HG03439 (cell line): ENCODE results near the gene NPPA.

Experiments used
- ATAC-seq: cut with Tn5 transposase; IDR thresholded peaks from one replicate; pipeline ENCODE4 v1.9.1; 2021; ENCODE audit warnings: mild to moderate bottlenecking, moderate library complexity; ENCODE audit not compliant: unreplicated experiment

The NPPA gene

DNA sequence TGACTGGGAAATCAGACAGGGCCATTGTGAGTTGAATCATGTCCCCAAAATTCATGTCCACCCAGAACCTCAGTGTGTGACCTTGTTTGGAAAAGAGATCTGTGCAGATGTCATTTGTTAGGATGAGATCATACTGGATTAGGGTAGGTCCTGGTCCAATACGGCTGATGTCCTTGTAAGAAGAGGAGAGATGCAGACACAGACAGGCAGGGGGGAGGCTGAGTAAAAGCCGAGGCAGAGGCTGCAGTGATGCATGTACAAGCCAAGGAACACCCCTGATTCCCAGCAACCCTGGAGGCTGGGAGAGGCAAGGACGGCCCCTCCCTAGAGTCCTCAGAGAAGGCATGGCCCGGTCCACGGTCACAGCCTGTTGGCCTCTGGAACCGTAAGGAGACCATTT lies 27.0 kb upstream of the NPPA start:
- ATAC-seq = no peak

DNA sequence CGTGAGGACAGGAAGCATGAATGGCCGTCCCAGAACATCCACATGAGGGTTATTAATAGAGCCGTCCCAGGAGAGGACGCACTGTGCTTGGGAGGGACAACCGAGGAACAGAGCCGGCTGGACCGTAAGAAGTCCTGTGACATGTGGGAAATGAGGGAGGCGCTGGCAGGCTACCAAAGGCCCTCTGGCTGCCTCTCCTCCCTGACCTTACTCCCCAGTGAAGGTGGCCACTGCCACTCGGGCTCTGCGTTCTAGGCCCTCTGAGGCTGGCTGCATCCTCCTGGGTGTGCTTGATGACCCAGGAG lies 26.6 kb upstream of the NPPA start:
- ATAC-seq = no peak

DNA sequence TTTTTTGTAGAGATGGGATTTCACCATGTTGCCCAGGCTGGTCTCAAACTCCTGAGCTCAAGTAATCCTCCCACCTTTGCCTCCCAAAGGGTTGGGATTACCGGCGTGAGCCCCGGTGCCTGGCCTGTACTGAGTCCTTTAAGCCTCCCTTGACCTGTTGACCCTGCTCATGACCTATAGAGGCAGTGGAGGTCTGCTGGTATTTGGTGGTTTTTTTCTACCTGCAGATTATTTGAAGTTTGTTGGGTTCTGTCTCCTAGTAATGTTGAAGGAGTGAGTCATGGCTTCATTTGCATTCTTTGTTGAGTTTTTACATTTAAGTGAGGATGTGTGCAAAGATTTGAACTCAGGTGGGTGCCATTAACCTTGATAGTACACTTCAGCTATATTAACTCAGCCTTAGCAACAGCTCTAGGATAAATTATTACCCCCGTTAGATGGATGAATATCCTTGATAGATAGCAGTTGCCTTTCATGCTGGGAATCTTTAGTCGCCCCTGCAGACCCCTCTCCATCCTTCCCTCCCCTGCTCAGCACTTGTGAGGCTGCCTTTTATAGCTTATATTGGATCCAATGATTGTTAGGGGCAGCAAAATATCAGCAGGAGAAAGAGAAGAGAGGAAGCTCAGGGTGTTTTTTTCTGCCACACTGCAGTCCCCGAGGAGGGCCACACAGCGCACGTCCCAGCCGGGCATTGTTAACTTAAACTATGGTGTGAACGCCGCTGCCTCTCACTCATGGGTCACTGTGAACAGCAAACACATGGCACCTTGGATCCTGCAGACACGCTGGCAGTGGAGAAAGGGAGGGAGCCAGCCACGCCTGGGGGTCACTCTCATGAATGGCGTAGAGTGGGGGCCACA lies 26.0 kb upstream of the NPPA start:
- no peak for ATAC-seq

DNA sequence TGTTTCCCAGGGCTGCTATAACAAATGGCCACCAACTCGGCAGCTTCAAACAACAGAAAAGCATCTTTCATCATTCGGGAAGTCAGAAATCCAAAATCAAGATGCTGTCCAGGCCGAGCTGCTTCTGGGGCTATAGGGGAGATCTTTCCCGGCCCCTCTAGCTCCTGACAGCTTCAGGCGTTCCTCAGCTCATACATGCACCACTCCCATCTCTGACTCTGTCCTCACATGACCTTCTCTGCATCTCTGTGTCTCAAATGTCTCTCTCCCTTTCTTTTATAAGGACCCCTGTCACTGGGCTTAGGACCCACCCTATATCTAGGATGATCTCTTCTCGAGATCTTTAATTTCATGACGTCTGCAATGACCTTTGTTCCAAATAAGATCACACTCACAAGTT lies 25.0 kb upstream of the NPPA start:
- ATAC-seq = no peak

DNA sequence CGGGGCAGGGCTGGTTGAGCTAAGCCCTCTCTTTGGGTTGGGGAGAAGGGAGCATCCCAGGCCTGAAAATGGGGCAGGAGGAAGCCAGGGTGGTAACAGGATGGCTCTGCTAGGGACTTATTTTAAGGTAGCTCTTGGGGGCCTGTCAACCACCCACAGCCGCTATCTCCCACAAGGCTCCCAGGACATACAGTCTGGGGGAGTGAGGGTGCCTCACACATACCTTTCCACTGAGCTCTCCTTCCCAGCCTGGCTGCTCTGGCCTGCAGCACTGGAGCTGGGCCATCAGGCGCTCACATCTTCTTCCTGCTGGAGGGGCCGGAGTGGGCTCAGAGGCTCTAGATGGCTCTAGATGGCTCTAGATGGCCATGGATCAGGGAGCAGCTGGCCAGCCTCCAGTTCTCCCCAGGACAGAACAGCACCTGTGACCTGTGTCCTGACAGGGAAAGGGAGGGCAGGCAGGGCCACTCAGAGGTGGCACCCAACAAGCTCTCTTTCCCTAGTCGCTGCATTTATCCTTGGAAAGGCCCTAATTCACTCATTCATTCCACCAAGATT lies 22.1 kb upstream of the NPPA start:
- ATAC-seq = no peak

DNA sequence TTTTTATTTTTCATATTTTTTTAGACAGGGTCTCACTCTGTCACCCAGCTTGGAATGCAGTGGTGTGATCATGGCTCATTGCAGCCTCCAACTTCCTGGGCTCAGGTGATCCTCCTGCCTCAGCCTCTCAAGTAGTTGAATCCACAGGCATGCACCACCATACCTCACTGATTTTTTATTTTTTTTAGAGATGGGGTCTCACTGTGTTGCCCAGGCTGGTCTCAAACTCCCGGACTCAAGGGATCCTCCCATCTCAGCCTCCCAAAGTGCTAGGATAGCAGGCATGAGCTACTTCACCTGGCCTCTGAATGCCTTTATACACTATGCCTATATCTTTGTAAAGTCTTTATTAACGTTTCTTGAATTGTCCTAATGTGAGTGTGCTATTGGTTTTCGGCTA lies 21.5 kb upstream of the NPPA start:
- ATAC-seq = no peak

DNA sequence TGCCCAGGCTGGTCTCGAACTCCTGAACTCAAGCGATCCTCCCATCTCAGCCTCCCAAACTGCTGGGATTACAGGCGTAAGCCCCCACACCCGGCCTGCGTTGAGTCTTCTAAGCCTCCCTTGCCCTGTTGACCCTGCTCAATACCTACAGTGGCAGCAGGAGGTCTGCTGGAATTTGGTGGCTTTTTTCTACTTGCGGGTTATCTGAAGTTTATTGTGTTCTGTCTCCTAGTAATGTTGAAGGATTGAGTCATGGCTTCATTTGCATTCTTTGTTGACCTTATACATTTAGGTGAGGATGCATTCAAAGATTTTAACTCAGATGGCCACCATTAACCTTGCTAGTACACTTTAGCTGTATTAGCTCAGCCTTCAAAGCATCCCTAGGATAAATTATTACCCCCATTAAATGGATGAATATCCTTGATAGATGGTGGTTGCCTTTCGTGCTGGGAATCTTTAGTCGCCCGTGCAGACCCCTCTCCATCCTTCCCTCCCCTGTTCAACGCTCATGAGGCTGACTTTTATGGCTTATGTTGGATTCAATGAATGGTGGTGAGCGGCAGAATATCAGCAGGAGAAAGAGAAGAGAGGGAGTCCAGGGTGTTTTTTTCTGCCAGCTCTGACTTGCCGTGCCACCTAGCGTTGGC lies 20.9 kb upstream of the NPPA start:
- ATAC-seq = no peak

DNA sequence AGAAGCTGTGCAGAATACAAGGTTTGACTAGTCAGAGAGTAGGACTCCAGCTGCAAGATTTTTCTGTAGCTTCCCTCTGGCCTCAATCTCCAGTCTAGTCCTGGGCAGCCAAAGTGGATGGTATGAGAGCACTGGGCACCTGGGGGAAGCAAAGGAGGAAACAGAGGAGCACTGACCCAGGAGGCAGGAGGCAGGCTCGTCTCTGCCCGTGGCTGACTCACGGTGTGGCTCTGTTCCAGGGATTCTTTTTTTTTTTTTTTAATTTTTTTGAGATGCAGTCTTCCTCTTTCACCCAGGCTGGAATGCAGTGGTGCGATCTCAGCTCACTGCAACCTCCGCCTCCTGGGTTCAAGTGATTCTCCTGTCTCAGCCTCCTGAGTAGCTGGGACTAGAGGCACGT lies 15.3 kb upstream of the NPPA start:
- ATAC-seq = no peak

DNA sequence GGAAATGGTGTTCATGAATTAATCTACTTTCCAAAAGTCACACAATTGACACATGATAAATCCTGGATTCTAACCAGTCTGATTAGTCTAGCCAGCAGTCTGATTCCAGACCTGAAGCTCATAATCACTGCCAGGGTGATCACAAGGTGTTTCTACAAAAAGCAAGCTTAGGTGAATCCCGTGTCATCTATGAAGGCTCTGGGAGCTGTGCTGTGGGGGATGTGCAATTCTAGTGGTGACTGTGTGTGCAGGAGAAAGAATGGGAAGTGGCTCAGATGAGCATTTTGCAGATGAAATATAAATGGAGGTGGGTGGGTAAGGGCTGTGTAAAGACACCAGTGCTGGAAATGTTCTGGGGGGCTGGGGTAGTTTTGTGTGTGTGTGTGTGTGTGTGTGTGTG lies 13.0 kb upstream of the NPPA start:
- no peak for ATAC-seq

DNA sequence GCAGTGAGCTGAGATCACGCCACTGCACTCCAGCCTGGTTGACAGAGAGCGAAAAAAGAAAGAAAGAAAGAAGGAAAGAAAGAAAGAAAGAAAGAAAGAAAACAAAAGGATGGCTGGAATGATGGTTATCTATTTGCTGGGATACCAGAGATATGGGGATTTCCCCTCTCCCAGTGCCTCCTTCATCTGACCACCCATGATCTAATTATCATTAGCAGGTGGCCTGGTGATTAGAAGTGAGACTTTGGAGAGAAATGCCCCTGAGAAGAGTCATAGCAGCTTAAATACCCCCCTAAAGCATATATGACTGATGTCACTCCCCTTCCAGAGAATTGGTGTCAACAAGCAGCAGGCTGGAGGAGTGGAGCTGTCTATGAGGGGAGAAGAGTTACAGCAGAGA lies 12.5 kb upstream of the NPPA start:
- ATAC-seq = no peak

DNA sequence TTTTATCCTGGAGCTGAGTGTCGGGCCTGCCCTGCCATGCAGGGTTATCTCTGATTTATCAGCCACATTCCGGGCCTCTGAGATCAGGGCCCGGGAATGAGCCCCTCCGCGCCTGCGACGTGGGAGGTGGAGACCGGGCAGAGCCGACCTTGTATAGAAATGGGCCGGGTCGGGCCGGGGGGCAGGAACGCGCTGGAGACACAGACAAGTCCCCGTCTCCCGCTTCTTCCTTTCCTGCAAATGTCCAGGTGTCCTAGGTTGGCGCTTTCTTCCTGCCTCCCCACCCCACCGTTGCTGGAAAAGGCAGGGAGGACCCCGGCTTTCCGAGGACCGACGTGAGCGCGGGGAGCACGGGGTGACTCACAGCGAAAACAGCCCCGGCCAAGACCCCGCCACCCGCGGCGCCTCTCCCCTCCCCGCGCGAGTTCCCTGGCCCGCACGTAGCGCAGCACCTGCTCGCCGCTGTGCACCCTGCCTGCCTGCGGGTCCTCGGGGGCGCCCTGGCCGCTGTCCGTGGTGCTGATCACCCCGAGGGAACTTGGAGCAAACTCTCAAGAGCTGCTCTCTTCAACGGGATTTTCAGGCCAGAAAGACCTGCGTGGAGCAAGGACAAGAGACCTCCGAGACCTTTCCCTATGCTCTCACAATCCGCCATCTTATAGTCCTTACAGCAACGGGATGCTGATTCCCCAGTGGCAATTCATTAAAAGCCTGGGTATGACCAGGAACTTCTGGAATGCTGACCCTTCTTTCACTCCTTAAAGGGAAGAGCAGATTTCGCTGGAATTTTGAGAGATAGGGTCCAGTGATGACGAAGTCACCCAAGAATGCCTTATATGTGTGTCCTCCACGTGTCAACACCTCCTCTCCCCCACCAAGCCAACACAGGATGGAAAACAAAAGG lies 11.6 kb upstream of the NPPA start:
- no peak for ATAC-seq

DNA sequence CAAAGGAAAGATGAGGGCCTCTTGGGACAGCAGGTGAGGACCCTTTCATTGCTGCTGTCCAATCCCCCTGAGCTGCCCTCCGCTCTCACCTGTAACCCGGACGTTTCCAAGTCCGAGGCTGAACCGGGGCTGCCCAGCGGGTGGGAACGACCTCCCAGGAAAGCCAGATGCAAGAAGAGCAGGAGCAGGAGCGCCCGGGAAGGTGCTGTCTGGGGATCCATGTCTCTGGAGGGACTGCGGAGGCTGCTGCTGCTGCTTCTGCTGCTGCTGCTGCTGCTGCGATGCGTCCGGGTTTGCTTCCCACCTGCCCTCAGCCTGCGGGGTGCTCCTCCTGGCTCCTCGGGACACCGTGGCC lies 11.0 kb upstream of the NPPA start, which contains the start of gene NPPB:
TSS of gene NPPB (minus strand) at position 333 of the 355 bp plus-strand sequence. CDS start at position 221, 112 bp downstream.
- ATAC-seq = no peak

DNA sequence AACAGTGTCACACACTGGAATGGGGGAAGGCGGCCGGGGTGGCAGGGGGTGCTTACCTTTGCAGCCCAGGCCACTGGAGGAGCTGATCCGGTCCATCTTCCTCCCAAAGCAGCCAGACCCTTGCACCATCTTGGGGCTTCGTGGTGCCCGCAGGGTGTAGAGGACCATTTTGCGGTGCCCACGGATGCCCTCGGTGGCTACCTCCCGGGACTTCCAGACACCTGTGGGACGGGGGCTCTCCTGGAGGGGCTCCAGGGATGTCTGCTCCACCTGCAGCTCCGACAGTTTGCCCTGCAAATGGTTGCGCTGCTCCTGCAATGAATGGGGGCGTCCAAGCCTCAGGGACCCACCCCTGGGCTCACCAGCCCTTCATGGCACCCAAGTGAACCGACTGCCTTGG lies 10.6 kb upstream of the NPPA start:
- no peak for ATAC-seq

DNA sequence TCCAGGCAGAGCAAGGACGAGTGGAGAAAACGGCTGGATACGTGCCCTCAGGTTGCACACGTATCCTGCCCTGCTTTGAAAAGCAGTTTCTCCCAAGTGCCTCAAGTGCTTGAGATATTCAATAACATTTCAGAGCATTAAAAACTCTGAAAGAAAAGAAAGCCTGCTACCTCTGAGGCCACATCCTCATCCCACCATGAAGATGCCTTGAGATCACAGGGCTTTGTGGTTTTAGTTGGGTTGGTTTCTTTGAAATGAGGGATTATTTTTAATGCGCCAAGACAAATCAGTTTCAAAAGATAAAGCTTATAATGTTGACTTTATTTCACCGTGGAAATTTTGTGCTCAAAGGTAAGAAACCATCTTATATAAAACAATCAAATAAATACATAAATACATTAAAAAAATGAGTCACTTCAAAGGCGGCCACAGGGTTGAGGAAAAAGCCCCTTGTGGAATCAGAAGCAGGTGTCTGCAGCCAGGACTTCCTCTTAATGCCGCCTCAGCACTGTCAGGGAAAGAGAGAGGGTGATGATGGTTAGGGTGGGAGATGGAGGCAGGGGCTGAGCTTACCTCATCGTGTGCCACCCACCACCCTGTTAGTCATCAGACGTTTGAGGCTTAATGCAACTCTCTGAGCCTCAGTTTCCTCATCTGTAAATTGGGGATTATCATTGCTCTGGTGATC lies 9.7 kb upstream of the NPPA start:
- ATAC-seq = no peak

DNA sequence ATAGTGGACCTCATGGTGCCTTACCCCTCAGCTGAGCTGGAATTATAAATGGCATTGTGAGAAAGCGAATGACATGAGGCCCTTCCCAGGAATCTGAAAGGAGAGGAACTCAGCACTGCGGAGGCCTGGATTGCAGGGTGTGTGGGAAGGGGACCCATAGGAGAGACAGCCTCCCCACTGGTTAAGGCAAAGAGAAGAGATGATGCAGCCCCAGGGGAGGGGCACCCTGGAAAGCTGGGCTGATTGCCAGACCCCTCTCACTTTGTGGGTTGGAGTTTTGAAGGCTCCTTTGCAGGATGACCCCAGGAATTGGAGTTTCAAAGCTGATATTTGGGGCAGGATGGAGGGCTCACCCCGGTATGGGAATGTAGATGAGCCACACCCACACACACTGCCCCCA lies 9.1 kb upstream of the NPPA start:
- no peak for ATAC-seq

DNA sequence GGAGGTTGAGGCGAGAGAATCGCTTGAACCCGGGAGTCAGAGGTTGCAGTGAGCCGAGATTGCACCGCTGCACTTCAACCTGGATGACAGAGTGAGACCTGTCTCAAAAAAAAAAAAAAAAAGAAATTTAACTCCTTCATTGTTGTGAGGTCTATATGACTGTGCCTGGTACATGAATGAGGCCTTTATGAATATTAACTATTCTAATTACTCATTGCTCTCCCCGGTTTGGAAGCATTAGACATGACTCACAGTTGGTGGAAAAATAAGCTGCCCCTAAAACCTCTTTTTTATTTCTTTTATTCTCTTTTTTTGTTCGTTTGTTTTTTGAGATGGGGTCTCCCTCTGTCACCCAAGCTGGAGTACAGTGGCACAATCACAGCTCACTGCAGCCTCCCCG lies 7.8 kb upstream of the NPPA start:
- no peak for ATAC-seq

DNA sequence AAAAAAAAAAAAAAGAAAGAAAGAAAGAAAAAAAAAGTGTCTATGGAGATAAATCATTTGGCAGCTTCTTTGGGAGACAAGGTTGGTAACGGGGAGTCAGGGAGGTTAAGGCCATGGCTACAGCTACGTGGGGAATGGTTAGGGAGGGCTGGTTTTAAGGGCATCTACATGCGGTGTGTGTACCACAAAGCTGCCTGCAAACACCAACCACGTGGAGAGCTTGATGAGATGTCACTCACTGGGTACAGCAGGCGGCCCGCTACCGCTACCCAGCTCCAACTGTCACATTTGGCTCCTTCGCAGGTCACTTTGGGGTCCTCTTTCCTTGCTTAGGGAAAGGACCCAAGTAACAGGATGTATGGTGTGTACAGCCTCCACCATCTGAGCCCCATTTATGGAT lies 6.9 kb upstream of the NPPA start:
- no peak for ATAC-seq

DNA sequence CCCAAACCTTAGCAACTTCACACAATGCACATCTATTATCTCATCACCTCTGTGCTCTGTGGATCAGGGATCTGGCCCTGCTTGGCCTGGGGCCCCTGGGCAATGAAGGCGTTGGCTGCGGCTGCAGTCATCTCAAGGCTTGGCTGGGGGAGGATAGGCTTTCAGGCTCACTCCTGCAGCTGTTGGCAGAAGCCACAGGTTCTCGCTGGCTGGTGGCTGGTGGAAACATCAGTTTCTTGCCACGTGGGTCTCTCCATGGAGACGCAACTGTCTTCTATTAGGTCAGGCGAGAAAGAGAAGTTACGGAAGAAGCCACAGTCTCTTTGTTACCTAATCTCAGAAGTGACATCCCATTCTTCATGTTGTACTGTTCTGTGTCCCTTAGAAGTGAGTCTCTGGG lies 3.6 kb upstream of the NPPA start:
- ATAC-seq = no peak

DNA sequence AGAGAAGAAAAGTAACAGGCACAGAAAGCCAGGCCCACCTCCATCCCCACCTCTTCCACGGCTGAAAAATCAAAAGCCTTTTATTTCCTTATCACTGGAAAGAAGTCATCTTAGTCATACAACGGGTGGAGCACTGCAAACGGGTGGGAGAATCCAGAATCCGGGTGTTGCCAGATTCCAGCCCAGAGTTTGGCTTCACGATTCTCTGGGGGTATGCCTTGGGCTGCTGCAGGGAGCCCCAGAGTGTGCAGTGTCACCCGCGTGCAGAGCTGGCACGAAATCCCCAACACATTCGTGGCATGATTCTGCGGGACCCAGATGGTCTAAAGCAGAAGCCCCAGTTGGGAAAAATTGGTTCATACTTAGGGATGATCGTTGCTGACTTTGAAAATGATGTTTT lies 2.6 kb upstream of the NPPA start:
- no peak for ATAC-seq

DNA sequence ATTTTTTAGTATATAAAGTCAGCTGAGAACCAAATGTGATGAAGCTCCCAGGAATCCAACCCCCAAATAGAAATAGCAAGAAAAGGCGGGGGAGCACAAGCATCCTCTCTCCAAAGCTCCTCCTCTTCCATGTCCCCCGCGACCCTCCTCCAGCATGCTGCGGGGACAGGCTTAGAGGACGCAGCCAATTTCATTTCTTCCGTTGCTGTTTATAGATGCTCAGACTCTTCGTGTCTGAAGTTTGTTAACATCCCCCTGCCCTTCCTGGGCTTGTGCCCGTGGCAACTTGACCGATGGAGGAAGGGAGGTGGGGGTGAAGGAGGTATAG lies 754 bp upstream of the NPPA start:
- ATAC-seq = no peak
